Esophagus squamous epithelium (tissue), 4 donors: ENCODE measurements around the gene RNF186.
"Not testable (repeated sequence)": the region's sequence is repeated elsewhere in the genome, so short reads cannot be mapped to it uniquely, and the experiment has no call there.

Experiments
- CTCF ChIP-seq, 6 experiments: fragments of 450-650 bp in 4 of 6; fragments of 200-600 bp in 2 of 6; sonication (generic) in 2 of 6; IDR thresholded peaks; one replicate each; pipeline ENCODE4 v1.5.1; 2016 to 2019; ENCODE audit warnings: antibody characterized with exemption in 6 of 6, mild to moderate bottlenecking in 4 of 6, moderate library complexity in 4 of 6
- POLR2A ChIP-seq, 4 donors: fragments of 450-650 bp; IDR thresholded peaks; one replicate each; pipeline ENCODE4 v1.6.1; 2017; ENCODE audit warnings: antibody characterized with exemption in 4 of 4, mild to moderate bottlenecking in 4 of 4, moderate library complexity in 3 of 4

- TF ChIP-seq CTCF, POLR2A (IDR thresholded peaks at IDR 0.05): not testable (repeated sequence)
These were observed 1.6 kb upstream of the RNF186 start for GRCh38 chr1:19816737-19817086.
